SJCRH30 (cell line): ENCODE measurements around the gene ZNF474. TPM values are rescaled to one million over a fixed set of nuclear protein-coding genes. Genes with fewer than 3 reads are reported as not detected.
"Not testable (repeated sequence)": the region's sequence is repeated elsewhere in the genome, so short reads cannot be mapped to it uniquely, and the experiment has no call there.

Experiments used
- DNase-seq, 2 experiments: peaks; one replicate each; pipeline ENCODE4 v3.0.0-alpha.2; 2015 to 2020
- H3K27ac ChIP-seq: fragments of 250-450 bp; sonication (Bioruptor Pico); 2 replicates; pipeline ENCODE4 v1.5.1; 2020; ENCODE audit warnings: mild to moderate bottlenecking, moderate library complexity
- H3K27me3 ChIP-seq: fragments of 250-450 bp; sonication (Bioruptor Pico); 2 replicates; pipeline ENCODE4 v1.5.1; 2020; ENCODE audit warnings: mild to moderate bottlenecking, moderate library complexity
- H3K36me3 ChIP-seq: fragments of 250-450 bp; sonication (Bioruptor Pico); 2 replicates; pipeline ENCODE4 v1.5.1; 2020; ENCODE audit warnings: mild to moderate bottlenecking, moderate library complexity
- H3K4me1 ChIP-seq: fragments of 250-450 bp; sonication (Bioruptor Pico); 2 replicates; pipeline ENCODE4 v1.5.1; 2020; ENCODE audit warnings: mild to moderate bottlenecking, moderate library complexity
- H3K4me3 ChIP-seq: fragments of 250-450 bp; sonication (Bioruptor Pico); 2 replicates; pipeline ENCODE4 v1.5.1; 2020; ENCODE audit warnings: mild to moderate bottlenecking, moderate library complexity
- H3K9me3 ChIP-seq: fragments of 250-450 bp; sonication (Bioruptor Pico); replicated peaks from 2 replicates; pipeline ENCODE4 v1.5.1; 2020; ENCODE audit warnings: mild to moderate bottlenecking, moderate library complexity
- total RNA-seq: library from RNA; depleted of rRNA; stranded (reverse); fragments of >200 nt; shearing (Covaris generic); gene quantifications from 2 replicates; pipeline ENCODE4 v1.2.3, GENCODE V29; 2014; rRNA removed

Gene ZNF474
- total RNA-seq = 0.16 and 0.51 TPM in 2 replicates

GRCh38 chr5:122129306-122129705, at the start of gene ZNF474:
ZNF474 (plus strand) TSS chr5:122129546; CDS start chr5:122151991, 22,445 bp downstream.
- H3K4me1 ChIP-seq = peaks cover 31% of the 10 kb centered on the region
- no peaks in the 10 kb centered on the region for H3K27me3 ChIP-seq
- no peaks in the 10 kb centered on the region for H3K36me3 ChIP-seq
- no peak within 1 kb of the TSS for H3K27ac ChIP-seq
- peak; percentile 61 to 64 for DNase-seq
- H3K4me3 ChIP-seq = no peak within 1 kb of the TSS
- H3K9me3 ChIP-seq = no peaks in the 10 kb centered on the region

- Histone ChIP-seq H3K9me3 (no peaks in the 10 kb centered on the region), H3K27me3 (no peaks in the 10 kb centered on the region), H3K27ac (no peak overlapping the region), H3K4me1 (no peaks in the 10 kb centered on the region), H3K4me3 (no peak overlapping the region), H3K36me3 (no peaks in the 10 kb centered on the region)
- no peak for DNase-seq
These were observed 47.8 kb upstream of the ZNF474 start for GRCh38 chr5:122081541-122081940.

GRCh38 chr5:122083535-122083934, 45.8 kb upstream of the ZNF474 start:
- no peaks in the 10 kb centered on the region for H3K4me1 ChIP-seq
- no peak for DNase-seq
- H3K4me3 ChIP-seq = no peak overlapping the region
- no peaks in the 10 kb centered on the region for H3K27me3 ChIP-seq
- no peaks in the 10 kb centered on the region for H3K36me3 ChIP-seq
- H3K9me3 ChIP-seq = no peaks in the 10 kb centered on the region
- H3K27ac ChIP-seq = no peak overlapping the region

- DNase-seq = no peak
- H3K4me1 ChIP-seq = peaks cover 7% of the 10 kb centered on the region
- H3K27me3 ChIP-seq = no peaks in the 10 kb centered on the region
- H3K36me3 ChIP-seq = no peaks in the 10 kb centered on the region
- no peak overlapping the region for H3K27ac ChIP-seq
- no peak overlapping the region for H3K4me3 ChIP-seq
- no peaks in the 10 kb centered on the region for H3K9me3 ChIP-seq
These were observed 44.3 kb upstream of the ZNF474 start for GRCh38 chr5:122085041-122085440.

- no peak for DNase-seq
- Histone ChIP-seq H3K27ac (peak overlapping the region; percentile 19; the same call in 1 of the 2 replicates), H3K4me3 (no peak overlapping the region), H3K36me3 (no peaks in the 10 kb centered on the region), H3K27me3 (no peaks in the 10 kb centered on the region), H3K9me3 (no peaks in the 10 kb centered on the region), H3K4me1 (peaks cover 11% of the 10 kb centered on the region)
These were observed 40.0 kb upstream of the ZNF474 start for GRCh38 chr5:122089096-122090013.

GRCh38 chr5:122091936-122092600, 37.3 kb upstream of the ZNF474 start:
- H3K4me1 ChIP-seq = peaks cover 11% of the 10 kb centered on the region
- H3K27ac ChIP-seq = no peak overlapping the region
- no peaks in the 10 kb centered on the region for H3K9me3 ChIP-seq
- H3K27me3 ChIP-seq = no peaks in the 10 kb centered on the region
- peak in 1 of 2 experiments; percentile 58 for DNase-seq
- H3K36me3 ChIP-seq = no peaks in the 10 kb centered on the region
- no peak overlapping the region for H3K4me3 ChIP-seq

GRCh38 chr5:122093415-122094180, 35.7 kb upstream of the ZNF474 start:
- no peaks in the 10 kb centered on the region for H3K27me3 ChIP-seq
- H3K27ac ChIP-seq = no peak overlapping the region
- peaks cover 11% of the 10 kb centered on the region for H3K4me1 ChIP-seq
- H3K36me3 ChIP-seq = no peaks in the 10 kb centered on the region
- H3K4me3 ChIP-seq = no peak overlapping the region
- no peaks in the 10 kb centered on the region for H3K9me3 ChIP-seq
- DNase-seq = no peak

- H3K4me1 ChIP-seq, H3K27me3 ChIP-seq, H3K9me3 ChIP-seq, H3K27ac ChIP-seq, H3K36me3 ChIP-seq, DNase-seq, H3K4me3 ChIP-seq: not testable (repeated sequence)
These were observed 35.1 kb upstream of the ZNF474 start for GRCh38 chr5:122094251-122094650.

GRCh38 chr5:122095158-122095557, 34.2 kb upstream of the ZNF474 start:
- DNase-seq = no peak
- Histone ChIP-seq H3K27me3 (no peaks in the 10 kb centered on the region), H3K27ac (no peak overlapping the region), H3K4me3 (no peak overlapping the region), H3K4me1 (peaks cover 3% of the 10 kb centered on the region), H3K9me3 (no peaks in the 10 kb centered on the region), H3K36me3 (no peaks in the 10 kb centered on the region)

- no peak overlapping the region for H3K27ac ChIP-seq
These were observed 32.0 kb upstream of the ZNF474 start for GRCh38 chr5:122097391-122097790.

GRCh38 chr5:122099060-122099790, 30.1 kb upstream of the ZNF474 start:
- Histone ChIP-seq H3K9me3 (no peaks in the 10 kb centered on the region), H3K4me1 (no peaks in the 10 kb centered on the region), H3K4me3 (no peak overlapping the region), H3K27ac (no peak overlapping the region), H3K27me3 (no peaks in the 10 kb centered on the region), H3K36me3 (no peaks in the 10 kb centered on the region)
- DNase-seq = no peak

More at GRCh38 chr5:122097391-122097790, 32.0 kb upstream of the ZNF474 start:
- Histone ChIP-seq H3K36me3 (no peaks in the 10 kb centered on the region), H3K9me3 (no peaks in the 10 kb centered on the region), H3K4me1 (no peaks in the 10 kb centered on the region), H3K27me3 (no peaks in the 10 kb centered on the region), H3K4me3 (no peak overlapping the region)
- DNase-seq = no peak

GRCh38 chr5:122101636-122102285, 27.6 kb upstream of the ZNF474 start:
- no peak overlapping the region for H3K27ac ChIP-seq
- no peak overlapping the region for H3K4me3 ChIP-seq
- H3K27me3 ChIP-seq = no peaks in the 10 kb centered on the region
- no peaks in the 10 kb centered on the region for H3K9me3 ChIP-seq
- DNase-seq = peak in 1 of 2 experiments; percentile 47
- no peaks in the 10 kb centered on the region for H3K4me1 ChIP-seq
- H3K36me3 ChIP-seq = no peaks in the 10 kb centered on the region

- H3K36me3 ChIP-seq = no peaks in the 10 kb centered on the region
- no peaks in the 10 kb centered on the region for H3K4me1 ChIP-seq
- H3K27me3 ChIP-seq = no peaks in the 10 kb centered on the region
- no peaks in the 10 kb centered on the region for H3K9me3 ChIP-seq
- H3K4me3 ChIP-seq = no peak overlapping the region
- DNase-seq = no peak
- H3K27ac ChIP-seq = no peak overlapping the region
These were observed 26.5 kb upstream of the ZNF474 start for GRCh38 chr5:122102825-122103224.

GRCh38 chr5:122105909-122106308, 23.4 kb upstream of the ZNF474 start:
- Histone ChIP-seq H3K4me1 (no peaks in the 10 kb centered on the region), H3K27ac (no peak overlapping the region), H3K4me3 (no peak overlapping the region), H3K27me3 (no peaks in the 10 kb centered on the region), H3K9me3 (no peaks in the 10 kb centered on the region), H3K36me3 (no peaks in the 10 kb centered on the region)
- DNase-seq = no peak
